HFF-Myc (cell line): Measurements from ENCODE around the gene PHLPP1.

Source experiments
- DNase-seq: peaks from one replicate; pipeline ENCODE4 v3.0.0-alpha.2; 2011; ENCODE audit warnings: low read depth; ENCODE audit errors: extremely low read depth
- H3K4me3 ChIP-seq: replicated peaks from 2 replicates; pipeline ENCODE4 v1.5.1; 2011; ENCODE audit warnings: low read depth, mild to moderate bottlenecking, control low read depth, low read length
- CTCF ChIP-seq: IDR thresholded peaks from 2 replicates; pipeline ENCODE4 v1.5.1; 2012; ENCODE audit warnings: mild to moderate bottlenecking, low read depth, low read length, control low read depth; ENCODE audit errors: missing control alignments

Gene PHLPP1

DNA sequence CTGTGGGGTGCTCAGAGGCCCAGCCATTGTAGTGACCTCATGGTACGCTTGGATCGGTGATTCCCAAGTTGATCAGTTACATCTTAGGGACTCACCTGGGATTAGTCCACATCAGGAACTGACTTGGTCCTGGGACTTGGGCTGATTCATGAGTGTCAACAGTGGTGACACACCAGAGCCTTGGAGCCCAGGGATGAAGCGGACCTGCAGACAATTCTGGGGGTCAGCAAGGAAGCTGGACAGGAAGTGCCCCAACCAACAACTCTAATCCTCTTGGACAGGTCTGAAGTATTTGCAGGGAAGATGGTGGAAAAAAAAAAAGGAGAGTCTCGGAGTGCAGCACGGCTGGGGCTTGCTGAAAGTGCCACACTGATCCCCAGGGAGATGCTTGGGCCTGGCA is 288.6 kb downstream of the PHLPP1 start:
- no peak for TF ChIP-seq CTCF
- no peak for DNase-seq
- H3K4me3 ChIP-seq: no peak overlapping the region

DNA sequence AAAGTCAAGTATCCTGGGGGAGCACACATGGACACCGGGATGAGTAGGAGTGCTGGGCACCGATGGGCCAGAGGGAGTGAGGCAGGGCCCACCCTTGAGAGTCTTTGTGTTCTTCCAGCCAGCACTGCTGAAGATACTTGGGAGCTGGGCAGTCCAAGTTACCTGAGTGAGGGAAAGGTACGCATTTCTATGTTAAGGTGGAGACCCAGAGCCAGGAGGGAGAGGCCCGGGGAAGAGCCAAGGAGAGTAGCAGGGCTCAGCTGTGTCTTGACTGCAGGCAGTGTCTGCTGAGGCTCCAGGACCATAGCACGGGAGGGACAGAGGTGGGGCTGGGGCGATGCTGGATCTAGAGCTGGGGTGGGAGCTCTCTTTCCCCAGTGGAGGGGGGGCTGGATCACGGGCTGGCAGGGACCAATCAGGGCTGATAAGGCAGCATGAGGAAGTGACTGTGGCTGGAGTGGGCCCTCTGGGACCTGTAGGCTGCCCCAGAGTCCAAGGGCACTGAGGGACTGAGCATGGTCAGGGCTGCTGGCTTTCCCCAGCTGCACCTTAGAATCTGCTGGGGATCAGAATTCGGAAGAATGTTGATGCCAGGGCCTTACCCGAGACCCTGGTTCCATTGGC is 289.2 kb downstream of the PHLPP1 start:
- DNase-seq: no peak
- TF ChIP-seq CTCF: no peak
- H3K4me3 ChIP-seq: no peak overlapping the region

GRCh38 chr18:63005306-63005705 is 290.0 kb downstream of the PHLPP1 start:
- DNase-seq: no peak
- H3K4me3 ChIP-seq: no peak overlapping the region
- no peak for TF ChIP-seq CTCF

DNA sequence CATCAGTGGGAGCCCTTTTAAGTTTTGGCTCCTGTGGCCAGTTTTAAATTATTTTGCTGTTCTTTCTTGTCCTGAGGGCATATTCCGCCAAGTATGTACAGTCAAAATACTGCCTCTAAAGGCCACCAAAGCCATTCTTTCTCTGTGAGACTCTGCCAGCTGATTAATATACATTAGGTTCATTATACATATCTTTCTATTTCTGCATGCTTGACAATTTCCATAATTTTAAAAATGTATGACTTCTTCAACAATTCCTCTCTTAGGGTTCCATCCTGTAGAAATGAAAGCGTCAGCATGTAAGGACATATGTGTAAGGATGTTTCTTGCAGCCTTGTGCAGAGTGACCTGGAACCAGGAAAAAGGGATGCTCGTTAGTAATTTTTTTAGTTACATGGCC is 291.9 kb downstream of the PHLPP1 start:
- no peak overlapping the region for H3K4me3 ChIP-seq
- TF ChIP-seq CTCF: no peak
- DNase-seq: no peak

DNA sequence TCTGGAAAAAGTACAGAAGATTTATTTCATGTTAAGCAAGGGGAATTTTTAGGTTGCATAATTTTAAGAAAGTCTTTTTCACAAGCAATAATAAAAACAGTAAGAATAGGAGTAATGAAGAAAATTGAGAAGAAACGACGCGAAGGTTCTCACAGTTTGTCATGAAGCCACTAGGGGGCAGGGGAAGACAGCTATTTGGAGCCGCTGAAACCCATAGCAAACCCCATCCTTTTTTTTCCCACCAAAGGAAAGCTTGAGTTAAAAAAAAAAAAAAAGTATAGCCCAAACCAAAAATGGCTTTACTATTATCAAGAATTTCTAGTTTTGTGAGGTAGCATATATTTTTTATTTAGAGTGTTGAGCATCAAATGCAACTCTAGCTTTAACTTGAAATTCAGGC is 300.9 kb downstream of the PHLPP1 start:
- DNase-seq: peak; percentile 27

DNA sequence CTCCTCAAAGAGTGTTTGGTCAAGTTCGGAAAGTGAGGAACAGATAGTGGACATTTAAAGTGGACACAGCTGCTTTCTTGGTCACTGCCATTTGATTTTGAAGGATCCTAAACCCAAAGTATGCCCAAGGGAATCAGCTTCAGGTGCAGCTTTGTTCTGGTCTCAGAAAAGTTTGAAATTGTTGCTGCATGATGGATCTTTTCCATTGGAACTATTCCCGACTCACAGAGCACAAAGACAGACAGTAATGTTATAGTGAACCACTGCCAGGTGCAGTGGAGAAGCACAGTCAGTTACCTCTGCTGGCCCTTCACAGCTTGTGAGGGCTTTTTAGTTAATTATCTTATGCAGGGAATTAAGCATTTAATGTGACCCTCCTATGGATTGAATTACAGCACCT is 301.7 kb downstream of the PHLPP1 start:
- no peak overlapping the region for H3K4me3 ChIP-seq
- no peak for TF ChIP-seq CTCF
- DNase-seq: no peak

More for the DNA sequence above, 300.9 kb downstream of the PHLPP1 start:
- peak; percentile 78 for TF ChIP-seq CTCF
- H3K4me3 ChIP-seq: no peak overlapping the region

DNA sequence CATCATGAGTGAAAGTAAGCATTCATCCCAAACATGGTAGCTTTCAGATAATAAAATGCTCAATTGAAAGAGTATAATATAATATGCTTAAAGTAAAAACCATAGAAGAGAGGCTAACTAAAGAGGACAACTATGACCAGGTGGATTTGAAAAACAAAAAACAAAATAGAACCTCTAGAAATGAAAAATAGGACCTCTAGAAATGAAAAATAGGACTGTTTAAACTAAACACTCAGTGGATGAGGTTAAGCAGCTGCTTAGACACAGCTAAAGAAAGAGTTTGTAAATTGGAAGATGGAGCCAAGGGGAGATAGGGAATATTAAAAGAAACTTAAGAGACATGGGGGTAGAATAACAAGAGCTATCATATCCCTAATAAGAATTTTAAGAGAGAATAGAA is 302.6 kb downstream of the PHLPP1 start:
- no peak for TF ChIP-seq CTCF
- H3K4me3 ChIP-seq: no peak overlapping the region
- DNase-seq: no peak
